Kidney tubule cell (primary cell): ENCODE data around the gene GNAI1.

Experiments
- DNase-seq: peaks from one replicate; pipeline ENCODE4 v3.0.0-alpha.2; 2018; ENCODE audit warnings: low spot score

Gene GNAI1

DNA sequence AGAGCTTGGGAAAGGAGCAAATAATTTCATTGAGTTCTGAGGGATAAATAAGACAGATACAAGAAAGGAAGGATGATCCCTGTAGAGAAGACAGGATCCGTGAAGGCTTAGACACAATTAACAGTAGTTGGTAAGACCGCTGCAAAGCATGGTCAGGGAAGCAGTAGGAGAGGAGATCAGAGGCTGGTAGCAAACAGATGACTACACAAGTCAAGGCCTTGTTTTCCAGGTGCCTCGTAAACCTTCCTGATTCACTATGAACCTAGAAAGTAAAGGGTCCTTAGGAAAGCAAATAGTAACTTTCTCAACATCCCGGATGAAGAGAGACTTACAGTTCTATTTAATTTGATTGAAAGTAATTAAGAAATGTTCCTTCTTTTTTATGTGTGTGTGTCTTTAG, 118.6 kb downstream of the GNAI1 start:
- DNase-seq, result no peak

DNA sequence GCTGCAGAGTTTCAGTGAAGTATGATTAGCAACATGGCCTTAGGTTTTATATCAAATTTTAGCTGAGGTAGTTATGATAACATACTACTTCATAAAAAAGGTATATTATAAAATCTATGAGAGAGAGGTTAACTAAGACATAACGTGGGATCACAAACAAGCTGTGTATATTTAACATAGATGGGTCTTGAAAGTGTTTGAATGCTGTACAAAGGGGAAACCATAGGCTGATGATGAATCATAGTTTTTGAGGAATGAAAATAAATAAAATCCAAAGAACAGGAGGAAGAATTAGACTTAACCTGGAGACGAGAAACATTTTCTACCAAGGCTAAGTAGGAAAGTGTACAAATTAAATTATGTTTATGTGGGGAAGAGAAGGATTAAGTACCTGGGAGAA, 119.0 kb downstream of the GNAI1 start:
- no peak for DNase-seq

GRCh38 chr7:80255656-80256055, 121.0 kb downstream of the GNAI1 start:
- no peak for DNase-seq

DNA sequence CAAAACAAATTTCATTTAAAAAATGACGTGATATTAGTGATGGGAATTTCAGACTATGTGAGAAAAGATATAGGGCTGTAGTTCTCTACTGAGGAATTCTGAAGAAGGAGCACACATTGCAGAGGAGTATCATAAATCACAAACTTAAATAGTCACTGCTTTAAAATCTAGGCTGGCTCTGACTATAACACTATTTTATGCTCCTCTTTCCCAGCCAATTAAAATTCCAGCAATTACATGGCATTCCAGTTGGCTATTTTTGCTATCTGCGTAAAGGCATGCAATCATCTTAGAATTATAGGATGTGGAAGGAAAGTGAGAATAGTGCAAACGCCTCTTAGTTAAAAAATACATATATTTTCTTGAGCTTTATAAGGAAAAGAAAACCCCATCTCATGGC, 123.1 kb downstream of the GNAI1 start:
- no peak for DNase-seq

GRCh38 chr7:80260606-80261005, 126.0 kb downstream of the GNAI1 start:
- no peak for DNase-seq

DNA sequence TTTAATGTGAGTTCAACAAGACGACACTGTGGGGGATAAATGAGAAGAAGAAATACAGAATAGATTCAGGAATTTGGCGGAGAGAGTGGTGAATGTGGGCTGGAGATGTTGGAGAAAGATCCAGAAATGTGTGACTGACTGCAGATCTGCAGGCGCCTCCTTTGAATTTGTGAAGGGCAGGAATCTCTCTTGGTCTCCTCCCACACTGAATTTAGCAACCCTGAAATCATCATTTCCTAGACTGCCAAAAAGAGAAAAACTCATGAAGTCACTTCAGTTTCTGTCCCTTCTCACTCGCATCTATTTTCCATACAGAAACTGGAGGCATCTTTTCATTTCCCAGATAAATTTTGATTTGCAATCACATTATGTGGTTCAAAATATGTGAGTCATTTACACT, 128.7 kb downstream of the GNAI1 start:
- no peak for DNase-seq

DNA sequence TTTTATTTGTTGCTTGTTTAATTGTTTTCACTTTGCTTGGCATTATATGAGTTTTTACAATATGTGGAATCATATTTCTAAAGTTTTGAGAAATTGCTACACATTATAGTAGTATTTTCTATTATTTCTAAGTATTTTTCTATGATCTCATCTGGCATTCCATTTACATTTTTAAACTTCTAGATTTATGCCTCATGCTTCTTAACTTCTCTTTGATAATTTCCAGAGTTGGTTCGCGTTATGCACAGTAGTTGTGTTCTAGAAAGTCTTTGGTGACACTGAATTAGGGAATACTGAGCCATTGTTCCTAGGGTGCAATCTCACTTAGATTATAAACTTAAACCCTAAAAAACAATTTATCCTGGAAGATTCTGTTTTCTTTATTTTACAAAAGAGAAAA, 129.2 kb downstream of the GNAI1 start:
- DNase-seq, result no peak

GRCh38 chr7:80264769-80265495, 130.3 kb downstream of the GNAI1 start:
- no peak for DNase-seq

DNA sequence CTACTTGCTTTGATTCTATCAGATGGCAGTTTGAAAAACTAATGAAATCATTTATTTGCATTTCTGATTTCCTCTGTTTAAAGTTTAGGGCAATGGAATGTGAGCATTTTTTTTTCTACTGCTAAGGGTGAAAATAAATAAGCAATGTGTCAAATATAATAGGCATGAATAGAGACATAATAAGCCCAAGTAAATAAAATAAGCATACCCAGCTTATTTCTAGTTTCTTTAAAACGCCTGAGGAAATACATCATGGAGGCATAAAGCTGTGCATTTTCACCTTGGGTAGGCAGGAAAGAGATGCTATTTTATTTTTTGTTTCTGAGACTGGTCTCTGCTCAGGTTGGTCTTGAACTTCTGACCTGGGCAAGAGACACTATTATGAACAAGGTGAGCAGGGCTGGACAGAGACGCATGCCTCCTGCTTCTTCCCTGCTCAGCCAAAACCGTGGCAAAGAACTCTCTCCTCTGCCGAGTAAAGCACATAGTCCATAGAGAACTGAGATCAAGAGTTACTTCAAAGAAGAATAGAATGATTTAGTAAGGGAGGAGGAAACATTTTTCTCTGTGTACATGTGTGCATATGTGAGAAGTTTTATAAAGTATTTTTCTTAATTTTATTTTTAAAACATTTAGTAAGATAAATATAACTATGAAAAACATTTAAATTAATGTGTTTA, 138.1 kb downstream of the GNAI1 start:
- DNase-seq, result no peak

GRCh38 chr7:80273327-80273726, 138.7 kb downstream of the GNAI1 start:
- DNase-seq, result no peak

DNA sequence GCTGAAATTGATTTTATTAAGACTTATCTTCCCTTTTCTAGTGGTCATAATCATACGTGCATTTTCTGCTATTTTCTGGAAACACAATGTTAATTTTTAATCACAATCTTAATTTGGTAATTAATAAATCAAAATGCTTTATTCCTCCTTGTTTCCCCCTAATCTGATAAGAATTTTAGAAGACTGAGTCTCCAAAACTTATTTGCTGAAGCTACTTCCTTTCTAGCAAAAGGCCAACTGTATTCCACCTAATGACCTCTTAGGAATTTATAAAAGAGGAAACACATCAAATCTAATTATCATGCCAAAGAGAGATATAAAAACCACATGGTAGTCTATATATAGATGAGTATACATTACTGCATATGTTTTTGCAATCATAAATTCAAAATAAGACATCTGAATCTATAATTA, 140.6 kb downstream of the GNAI1 start:
- DNase-seq, result no peak
